ENCODE measurements around the gene TLR7. TPM values are rescaled to one million over a fixed set of nuclear protein-coding genes. Genes with fewer than 3 reads are reported as not detected.

The TLR7 gene
- total RNA-seq, 1 experiment from 2014 or later, result 0.11 TPM

DNA sequence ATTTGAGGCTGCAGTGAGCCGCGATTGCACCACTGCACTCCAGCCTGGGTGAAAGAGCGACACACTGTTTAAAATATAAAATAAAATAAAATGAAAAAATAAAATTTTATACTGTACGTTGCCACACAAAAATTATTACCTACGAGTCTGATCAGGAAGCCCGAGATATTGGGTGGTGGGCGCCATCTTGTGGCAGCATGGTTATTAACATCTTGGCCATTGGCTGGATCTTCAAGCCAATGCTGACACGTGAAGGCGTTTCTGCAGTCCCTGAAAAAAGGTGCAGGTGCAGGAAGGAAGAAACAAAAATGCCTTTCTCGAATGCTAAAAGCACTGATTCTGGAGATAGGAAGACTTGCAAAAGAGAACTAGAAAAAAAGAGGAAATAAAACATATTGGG lies 34.6 kb downstream of the TLR7 start:
- BruUV-seq (replicated peaks), result no TSS peak
- H3K27ac ChIP-seq (ENCODE audit: low read depth, low read length, poor library complexity, severe bottlenecking), result no peak overlapping the region
- TF ChIP-seq, protein P1, sequence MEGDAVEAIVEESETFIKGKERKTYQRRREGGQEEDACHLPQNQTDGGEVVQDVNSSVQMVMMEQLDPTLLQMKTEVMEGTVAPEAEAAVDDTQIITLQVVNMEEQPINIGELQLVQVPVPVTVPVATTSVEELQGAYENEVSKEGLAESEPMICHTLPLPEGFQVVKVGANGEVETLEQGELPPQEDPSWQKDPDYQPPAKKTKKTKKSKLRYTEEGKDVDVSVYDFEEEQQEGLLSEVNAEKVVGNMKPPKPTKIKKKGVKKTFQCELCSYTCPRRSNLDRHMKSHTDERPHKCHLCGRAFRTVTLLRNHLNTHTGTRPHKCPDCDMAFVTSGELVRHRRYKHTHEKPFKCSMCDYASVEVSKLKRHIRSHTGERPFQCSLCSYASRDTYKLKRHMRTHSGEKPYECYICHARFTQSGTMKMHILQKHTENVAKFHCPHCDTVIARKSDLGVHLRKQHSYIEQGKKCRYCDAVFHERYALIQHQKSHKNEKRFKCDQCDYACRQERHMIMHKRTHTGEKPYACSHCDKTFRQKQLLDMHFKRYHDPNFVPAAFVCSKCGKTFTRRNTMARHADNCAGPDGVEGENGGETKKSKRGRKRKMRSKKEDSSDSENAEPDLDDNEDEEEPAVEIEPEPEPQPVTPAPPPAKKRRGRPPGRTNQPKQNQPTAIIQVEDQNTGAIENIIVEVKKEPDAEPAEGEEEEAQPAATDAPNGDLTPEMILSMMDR (conservative IDR thresholded peaks at IDR 0.05; ENCODE audit: low read depth, low read length), result peak; percentile 80
- TF ChIP-seq EZH2 (IDR thresholded peaks at IDR 0.05; ENCODE audit: borderline replicate concordance, low read depth, low read length, poor library complexity, severe bottlenecking), result no peak
- H3K4me3 ChIP-seq (ENCODE audit: low read depth, low read length, poor library complexity, severe bottlenecking), result no peak overlapping the region
- peak; percentile 56 for DNase-seq (ENCODE audit: low spot score)
- no peaks in the 10 kb centered on the region for H3K9me3 ChIP-seq (ENCODE audit: low read depth, low read length, poor library complexity, severe bottlenecking)
- POLR2A ChIA-PET (ENCODE audit: low non-redundant PET), result no interaction called here
- H3K36me3 ChIP-seq (ENCODE audit: insufficient read depth, low read length, poor library complexity, severe bottlenecking), result no peaks in the 10 kb centered on the region
- CTCF ChIA-PET, result interaction anchor here (0.6 to 1.5 kb wide), 2 partner anchors 87 to 614 kb away, joined by 3 to 7 read pairs; no protein-coding TSS in a partner anchor
- intact Hi-C loops (cut with micrococcal nuclease; ENCODE audit: unreplicated experiment), result loop anchor here (2.0 kb wide), 1 partner anchor 199 kb away; no protein-coding TSS in a partner anchor
- H3K4me1 ChIP-seq (ENCODE audit: insufficient read depth, low read length, poor library complexity, severe bottlenecking), result no peaks in the 10 kb centered on the region
- H3K27me3 ChIP-seq (replicated peaks; ENCODE audit: insufficient read depth, low read depth, low read length, poor library complexity), result no peaks in the 10 kb centered on the region

DNA sequence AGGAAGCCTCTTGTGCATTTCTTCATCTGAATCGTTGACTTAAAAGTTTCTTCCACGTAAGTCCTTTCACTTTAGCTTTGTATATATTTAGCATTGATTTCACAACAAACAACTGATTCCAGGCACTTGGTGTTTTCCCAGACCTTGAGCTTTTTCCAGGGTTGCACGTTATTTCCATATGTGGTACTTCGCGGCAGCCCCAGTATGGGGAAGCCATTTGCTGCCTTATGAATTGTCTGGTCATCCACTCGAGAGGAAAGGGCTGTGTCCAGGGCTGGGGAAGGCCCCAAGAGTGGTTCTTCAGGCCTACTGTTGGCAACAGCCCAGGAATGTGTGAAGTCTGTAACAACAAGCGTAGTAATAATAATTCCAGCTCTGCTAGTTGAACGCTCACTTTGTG lies 36.8 kb downstream of the TLR7 start:
- Histone ChIP-seq H3K4me1 (ENCODE audit: insufficient read depth, low read length, poor library complexity, severe bottlenecking) (no peaks in the 10 kb centered on the region), H3K27me3 (replicated peaks; ENCODE audit: insufficient read depth, low read depth, low read length, poor library complexity) (no peaks in the 10 kb centered on the region), H3K36me3 (ENCODE audit: insufficient read depth, low read length, poor library complexity, severe bottlenecking) (no peaks in the 10 kb centered on the region), H3K4me3 (ENCODE audit: low read depth, low read length, poor library complexity, severe bottlenecking) (no peak overlapping the region), H3K9me3 (ENCODE audit: low read depth, low read length, poor library complexity, severe bottlenecking) (no peaks in the 10 kb centered on the region), H3K27ac (ENCODE audit: low read depth, low read length, poor library complexity, severe bottlenecking) (no peak overlapping the region)
- BruUV-seq (replicated peaks), result no TSS peak
- ChIA-PET POLR2A (ENCODE audit: low non-redundant PET) (no interaction called here), CTCF (interaction anchor here (1.2 kb wide), 1 partner anchor 43 kb away, joined by 3 read pairs; no protein-coding TSS in a partner anchor)
- DNase-seq (ENCODE audit: low spot score), result no peak
- TF ChIP-seq, protein P1 (conservative IDR thresholded peaks at IDR 0.05; ENCODE audit: low read depth, low read length), result no peak
- TF ChIP-seq EZH2 (IDR thresholded peaks at IDR 0.05; ENCODE audit: borderline replicate concordance, low read depth, low read length, poor library complexity, severe bottlenecking), result no peak
- intact Hi-C loops (cut with micrococcal nuclease; ENCODE audit: unreplicated experiment), result no loop called here

DNA sequence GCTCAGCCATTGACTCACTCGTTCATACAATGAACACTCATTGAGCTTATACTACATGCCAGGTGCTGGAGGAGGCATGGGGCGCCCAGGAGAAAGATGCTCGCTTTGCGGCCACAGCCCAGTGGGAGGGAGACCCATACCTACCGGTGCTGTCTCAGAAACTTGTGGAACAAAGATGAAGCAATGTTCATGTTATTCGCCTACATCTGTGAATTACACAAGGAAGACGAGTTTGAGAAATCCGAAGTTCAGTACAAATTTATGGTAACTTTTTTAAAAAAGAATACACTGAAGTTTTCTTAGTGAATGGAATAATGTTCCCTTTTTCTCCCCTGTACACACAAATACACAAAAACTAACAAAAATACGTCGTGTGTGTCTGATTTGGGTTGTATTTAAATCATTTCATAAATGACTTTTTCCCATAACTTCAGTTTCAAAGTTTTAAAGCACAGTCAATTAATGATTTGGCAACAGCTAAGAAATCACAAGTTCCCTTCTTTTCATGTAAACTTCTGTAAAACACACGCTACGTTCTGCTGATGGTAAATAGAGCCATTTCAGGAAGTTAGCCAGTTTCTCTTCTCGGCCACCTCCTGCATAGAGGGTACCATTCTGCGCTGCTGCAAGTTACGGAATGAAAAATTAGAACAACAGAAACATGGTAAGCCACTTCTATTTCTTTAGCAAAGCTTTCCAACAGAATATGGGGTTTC lies 39.3 kb downstream of the TLR7 start, which contains the start of gene TLR8:
TSS of gene TLR8 (plus strand) at position 575 of the 716 bp plus-strand sequence. CDS start at position 662, 87 bp downstream.
- no peaks in the 10 kb centered on the region for H3K4me1 ChIP-seq (ENCODE audit: insufficient read depth, low read length, poor library complexity, severe bottlenecking)
- ChIA-PET POLR2A (ENCODE audit: low non-redundant PET) (no interaction called here), CTCF (no interaction called here)
- intact Hi-C loops (cut with micrococcal nuclease; ENCODE audit: unreplicated experiment), result no loop called here
- no peak for DNase-seq (ENCODE audit: low spot score)
- TF ChIP-seq, protein P1 (conservative IDR thresholded peaks at IDR 0.05; ENCODE audit: low read depth, low read length), result no peak
- TF ChIP-seq EZH2 (IDR thresholded peaks at IDR 0.05; ENCODE audit: borderline replicate concordance, low read depth, low read length, poor library complexity, severe bottlenecking), result no peak
- no peak within 1 kb of the TSS for H3K4me3 ChIP-seq (ENCODE audit: low read depth, low read length, poor library complexity, severe bottlenecking)
- H3K27me3 ChIP-seq (replicated peaks; ENCODE audit: insufficient read depth, low read depth, low read length, poor library complexity), result no peaks in the 10 kb centered on the region
- H3K27ac ChIP-seq (ENCODE audit: low read depth, low read length, poor library complexity, severe bottlenecking), result no peak within 1 kb of the TSS
- H3K9me3 ChIP-seq (ENCODE audit: low read depth, low read length, poor library complexity, severe bottlenecking), result no peaks in the 10 kb centered on the region
- H3K36me3 ChIP-seq (ENCODE audit: insufficient read depth, low read length, poor library complexity, severe bottlenecking), result no peaks in the 10 kb centered on the region
- no TSS peak for BruUV-seq (replicated peaks)
